GM23248 (cell line): ENCODE data around the gene SUPT5H. TPM values are rescaled to one million over a fixed set of nuclear protein-coding genes. Genes with fewer than 3 reads are reported as not detected.

Experiments
- DNase-seq: peaks from one replicate; pipeline ENCODE4 v3.0.0-alpha.2; 2015
- H2AFZ ChIP-seq: fragments of 200-600 bp; sonication (generic); 2 replicates; pipeline ENCODE4 v1.6.1; 2016; ENCODE audit warnings: antibody characterized with exemption
- H3F3A ChIP-seq: fragments of 200-600 bp; sonication (generic); 2 replicates; pipeline ENCODE4 v1.6.1; 2016; ENCODE audit warnings: mild to moderate bottlenecking, antibody characterized with exemption, mixed run types; ENCODE audit not compliant: insufficient read depth
- H3K27ac ChIP-seq: fragments of 200-600 bp; sonication (generic); 2 replicates; pipeline ENCODE4 v1.5.1; 2016; ENCODE audit warnings: mild to moderate bottlenecking
- H3K27me3 ChIP-seq: fragments of 200-600 bp; sonication (generic); replicated peaks from 2 replicates; pipeline ENCODE4 v1.6.1; 2016; ENCODE audit warnings: mild to moderate bottlenecking; ENCODE audit not compliant: insufficient read depth
- H3K36me3 ChIP-seq: fragments of 200-600 bp; sonication (generic); 2 replicates; pipeline ENCODE4 v1.6.1; 2016; ENCODE audit warnings: low read depth, mild to moderate bottlenecking
- H3K4me1 ChIP-seq: fragments of 200-600 bp; sonication (generic); 2 replicates; pipeline ENCODE4 v1.6.1; 2016; ENCODE audit warnings: mild to moderate bottlenecking; ENCODE audit not compliant: insufficient read depth
- H3K4me2 ChIP-seq: fragments of 200-600 bp; sonication (generic); one replicate; pipeline ENCODE4 v1.6.1; 2016; ENCODE audit warnings: mild to moderate bottlenecking; ENCODE audit not compliant: unreplicated experiment
- H3K4me3 ChIP-seq: fragments of 200-600 bp; sonication (generic); 2 replicates; pipeline ENCODE4 v1.5.1; 2016; ENCODE audit warnings: mild to moderate bottlenecking
- H3K79me2 ChIP-seq: fragments of 200-600 bp; sonication (generic); 2 replicates; pipeline ENCODE4 v1.6.1; 2016; ENCODE audit warnings: mild to moderate bottlenecking; ENCODE audit not compliant: insufficient read depth
- H3K9ac ChIP-seq: fragments of 200-600 bp; sonication (generic); 2 replicates; pipeline ENCODE4 v1.6.1; 2016; ENCODE audit warnings: mild to moderate bottlenecking
- H3K9me2 ChIP-seq: fragments of 200-600 bp; sonication (generic); 2 replicates; pipeline ENCODE4 v1.6.1; 2016; ENCODE audit warnings: mixed run types, mild to moderate bottlenecking, moderate library complexity; ENCODE audit not compliant: insufficient read depth
- H3K9me3 ChIP-seq: fragments of 200-600 bp; sonication (generic); one replicate; pipeline ENCODE4 v1.6.1; 2017; ENCODE audit warnings: low read depth
- H4K20me1 ChIP-seq: fragments of 200-600 bp; sonication (generic); 2 replicates; pipeline ENCODE4 v1.6.0; 2016; ENCODE audit not compliant: insufficient read depth
- EZH2 ChIP-seq: fragments of 200-600 bp; sonication (generic); IDR thresholded peaks from 2 replicates; pipeline ENCODE4 v1.6.1; 2018; ENCODE audit warnings: antibody characterized with exemption, mild to moderate bottlenecking; ENCODE audit not compliant: insufficient read depth, poor library complexity, severe bottlenecking
- EZH2phosphoT487 ChIP-seq: fragments of 200-600 bp; sonication (generic); IDR thresholded peaks from 2 replicates; pipeline ENCODE4 v1.6.1; 2018; ENCODE audit warnings: antibody characterized with exemption, moderate library complexity, mild to moderate bottlenecking, low read depth; ENCODE audit not compliant: insufficient read depth
- WGBS, 2 experiments: methylation state at CpG; one replicate each; pipeline ENCODE4 v1.1.6; 2015 to 2017; ENCODE audit warnings: low lambda C conversion rate in 2 of 2, low coverage in 1 of 2; ENCODE audit errors: missing lambda C conversion rate in 2 of 2; 5-methylcytosine and 5-hydroxymethylcytosine counted together
- in situ Hi-C: fragments of 300-500 bp; cut with MboI; formaldehyde crosslinking; loops from 2 replicates; pipeline ENCODE4 v1.15.0; 2020
- microRNA-seq: library from miRNA; unstranded; fragments of <30 nt; microRNA quantifications from one replicate; pipeline ENCODE4, GENCODE V29; 2016; ENCODE audit warnings: borderline number of aligned reads
- polyA plus RNA-seq: library from polyadenylated mRNA; unstranded; fragments of >200 nt; fragmentation: Nextera tagmentation; extraction: Ambion mirVana; gene quantifications from 2 replicates; pipeline ENCODE4 v1.2.1, GENCODE V29; 2016
- small RNA-seq: library from RNA; depleted of rRNA; stranded (forward); fragments of <200 nt; gene quantifications from one replicate; pipeline ENCODE3, GENCODE V24; 2014; ENCODE audit warnings: low read depth, low replicate concordance
- total RNA-seq: library from RNA; depleted of rRNA; stranded (reverse); fragments of >200 nt; shearing (Covaris generic); gene quantifications from 2 replicates; pipeline ENCODE4 v1.2.3, GENCODE V29; 2014; rRNA removed

Gene SUPT5H
- total and polyA plus RNA-seq, 2 experiments from 2014 or later: 76.5 to 125 TPM

- H3K4me2 ChIP-seq: no peak overlapping the region
- H3K27ac ChIP-seq: no peak overlapping the region
- H3K9ac ChIP-seq: no peak overlapping the region
- in situ Hi-C loops: no loop called here
- no peak for DNase-seq
- peaks cover 19% of the 10 kb centered on the region for H3K79me2 ChIP-seq
- H3K9me3 ChIP-seq: no peaks in the 10 kb centered on the region
- no peaks in the 10 kb centered on the region for H3K4me1 ChIP-seq
- no peak overlapping the region for H2AFZ ChIP-seq
- H4K20me1 ChIP-seq: no peaks in the 10 kb centered on the region
- no peaks in the 10 kb centered on the region for H3K27me3 ChIP-seq
- 97% methylated on average over 3 of the region's 3 CpGs for WGBS, 2 experiments
- TF ChIP-seq EZH2 (no peak), EZH2phosphoT487 (no peak)
- no peaks in the 10 kb centered on the region for H3K9me2 ChIP-seq
- no peaks in the 10 kb centered on the region; the same call in 1 of the 2 replicates for H3F3A ChIP-seq
- H3K4me3 ChIP-seq: no peak overlapping the region
- H3K36me3 ChIP-seq: no peaks in the 10 kb centered on the region
Measured at GRCh38 chr19:39525205-39525604, 79.8 kb downstream of the SUPT5H start.

Small RNAs within 50 kb of the gene (microRNA-seq; reads per million reads assigned to microRNA genes)
- not detected for gene MIR4530

Small RNAs within 50 kb of the gene (small RNA-seq; reads per million reads assigned to genes)
- not detected for gene MIR4530

Other genes with a start within 250 kb of the SUPT5H start
- gene NCCRP1, start 248.6 kb upstream of the SUPT5H start, total RNA-seq: not detected in 2 replicates
- gene NCCRP1, start 248.6 kb upstream of the SUPT5H start, polyA plus RNA-seq: not detected in 2 replicates
- gene SYCN, start 241.3 kb upstream of the SUPT5H start, total RNA-seq: not detected in 2 replicates
- not detected in 2 replicates for gene SYCN, start 241.3 kb upstream of the SUPT5H start, polyA plus RNA-seq
- gene IFNL3, start 200.6 kb upstream of the SUPT5H start, total RNA-seq: not detected in 2 replicates
- gene IFNL3, start 200.6 kb upstream of the SUPT5H start, polyA plus RNA-seq: not detected in 2 replicates
- not detected in 2 replicates for gene IFNL4, start 196.7 kb upstream of the SUPT5H start, total RNA-seq
- not detected in 2 replicates for gene IFNL4, start 196.7 kb upstream of the SUPT5H start, polyA plus RNA-seq
- not detected in 2 replicates for gene IFNL2, start 177.2 kb upstream of the SUPT5H start, total RNA-seq
- gene IFNL2, start 177.2 kb upstream of the SUPT5H start, polyA plus RNA-seq: not detected in 2 replicates
- gene IFNL1, start 149.2 kb upstream of the SUPT5H start, total RNA-seq: not detected in 2 replicates
- not detected in 2 replicates for gene IFNL1, start 149.2 kb upstream of the SUPT5H start, polyA plus RNA-seq
- not detected in 2 replicates for gene LRFN1, start 124.7 kb upstream of the SUPT5H start, total RNA-seq
- 0.10 TPM in 1 of 2 replicates, not detected in the other for gene LRFN1, start 124.7 kb upstream of the SUPT5H start, polyA plus RNA-seq
- gene GMFG, start 109.5 kb upstream of the SUPT5H start, total RNA-seq: not detected in 2 replicates
- 1.1 and 2.2 TPM in 2 replicates for gene GMFG, start 109.5 kb upstream of the SUPT5H start, polyA plus RNA-seq
- gene SAMD4B, start 103.2 kb upstream of the SUPT5H start, total RNA-seq: 71.9 and 87.1 TPM in 2 replicates
- gene SAMD4B, start 103.2 kb upstream of the SUPT5H start, polyA plus RNA-seq: 64.8 and 66.7 TPM in 2 replicates
- 45.3 and 51.2 TPM in 2 replicates for gene PAF1, start 54.5 kb upstream of the SUPT5H start, total RNA-seq
- 44.2 and 44.5 TPM in 2 replicates for gene PAF1, start 54.5 kb upstream of the SUPT5H start, polyA plus RNA-seq
- gene MED29, start 54.2 kb upstream of the SUPT5H start, total RNA-seq: 27.7 and 29.6 TPM in 2 replicates
- gene MED29, start 54.2 kb upstream of the SUPT5H start, polyA plus RNA-seq: 34.9 and 39.2 TPM in 2 replicates
- 7.0 and 13.9 TPM in 2 replicates for gene ZFP36, start 38.7 kb upstream of the SUPT5H start, total RNA-seq
- gene ZFP36, start 38.7 kb upstream of the SUPT5H start, polyA plus RNA-seq: 86.2 and 86.6 TPM in 2 replicates
- 12.0 and 17.5 TPM in 2 replicates for gene PLEKHG2, start 32.9 kb upstream of the SUPT5H start, total RNA-seq
- 12.2 and 13.5 TPM in 2 replicates for gene PLEKHG2, start 32.9 kb upstream of the SUPT5H start, polyA plus RNA-seq
- 91.2 and 136 TPM in 2 replicates for gene RPS16, start 9.6 kb upstream of the SUPT5H start, total RNA-seq
- gene RPS16, start 9.6 kb upstream of the SUPT5H start, polyA plus RNA-seq: 542 and 556 TPM in 2 replicates
- gene TIMM50, start 35.3 kb downstream of the SUPT5H start, total RNA-seq: 66.7 and 70.8 TPM in 2 replicates
- 82.0 and 89.4 TPM in 2 replicates for gene TIMM50, start 35.3 kb downstream of the SUPT5H start, polyA plus RNA-seq
- gene DLL3, start 53.4 kb downstream of the SUPT5H start, total RNA-seq: 2.1 TPM in 1 of 2 replicates, not detected in the other
- 0.74 and 1.2 TPM in 2 replicates for gene DLL3, start 53.4 kb downstream of the SUPT5H start, polyA plus RNA-seq
- not detected in 2 replicates for gene SELENOV, start 69.6 kb downstream of the SUPT5H start, total RNA-seq
- not detected in 2 replicates for gene SELENOV, start 69.6 kb downstream of the SUPT5H start, polyA plus RNA-seq
- gene EID2B, start 87.3 kb downstream of the SUPT5H start, total RNA-seq: 3.4 and 3.9 TPM in 2 replicates
- gene EID2B, start 87.3 kb downstream of the SUPT5H start, polyA plus RNA-seq: 2.5 and 3.2 TPM in 2 replicates
- gene EID2, start 94.6 kb downstream of the SUPT5H start, total RNA-seq: 12.3 and 14.3 TPM in 2 replicates
- 14.9 and 16.3 TPM in 2 replicates for gene EID2, start 94.6 kb downstream of the SUPT5H start, polyA plus RNA-seq
- not detected in 2 replicates for gene LGALS13, start 156.9 kb downstream of the SUPT5H start, total RNA-seq
- gene LGALS13, start 156.9 kb downstream of the SUPT5H start, polyA plus RNA-seq: not detected in 2 replicates
- not detected in 2 replicates for gene LGALS16, start 210.3 kb downstream of the SUPT5H start, total RNA-seq
- not detected in 2 replicates for gene LGALS16, start 210.3 kb downstream of the SUPT5H start, polyA plus RNA-seq